ENCODE data around the gene TXNDC11. TPM values are rescaled to one million over a fixed set of nuclear protein-coding genes. Genes with fewer than 3 reads are reported as not detected.

The TXNDC11 gene
- total and polyA plus RNA-seq, 9 of the 15 experiments (the other 6 are each of a cell fraction or from before 2014, with no cell fraction given) = 0.66 to 32.6 (median 26.2) TPM

DNA sequence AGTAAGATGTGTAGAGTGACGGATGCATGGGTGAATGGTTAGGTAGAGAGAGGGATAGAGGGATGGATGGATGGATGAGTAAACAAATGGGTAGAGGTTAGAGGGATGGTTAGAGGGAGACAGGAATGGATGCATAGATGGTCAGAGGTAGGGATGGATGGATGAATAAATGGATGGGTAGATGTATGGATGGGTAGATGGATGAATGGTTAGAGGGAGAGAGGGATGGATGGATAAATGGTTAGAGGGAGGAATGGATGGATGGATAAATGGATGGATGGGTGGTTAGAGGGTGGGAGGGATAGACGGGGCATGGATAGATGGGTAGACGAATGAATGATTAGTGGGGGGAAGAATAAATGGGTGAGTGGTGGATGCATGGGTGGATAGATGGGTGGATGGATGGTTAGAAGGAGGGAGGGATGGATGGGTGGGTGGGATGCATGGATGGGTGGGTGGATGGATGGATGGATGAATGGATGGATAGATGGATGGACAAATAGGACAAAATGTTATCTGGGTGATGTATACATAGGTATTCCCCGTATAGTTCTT is 103.6 kb downstream of the TXNDC11 start:
- POLR2A ChIA-PET = no interaction called here
- no peak overlapping the region for H3K9ac ChIP-seq (ENCODE audit: insufficient read depth in 1 of 2, low read depth in 2 of 2, low read length in 2 of 2)
- no peaks in the 10 kb centered on the region for H3K36me3 ChIP-seq (ENCODE audit: control insufficient read depth, insufficient read depth, low read length)
- peaks cover 0 to 10% of the 10 kb centered on the region in 2 experiments; a peak in 3 of 5 replicates for H3K4me1 ChIP-seq (replicated peaks in 1 of 2; ENCODE audit: control insufficient read depth in 2 of 2, insufficient read depth in 2 of 2, low read length in 2 of 2)
- no peak overlapping the region for H3K27ac ChIP-seq (ENCODE audit: extremely low read depth, low read depth, low read length)
- intact Hi-C loops (cut with micrococcal nuclease) = no loop called here
- WGBS (ENCODE audit: insufficient coverage, low coverage, missing lambda C conversion rate) = 13% methylated on average over 4 of the region's 4 CpGs
- no peaks in the 10 kb centered on the region for H3K9me3 ChIP-seq (replicated peaks; ENCODE audit: control insufficient read depth, insufficient read depth, low read depth, low read length)
- CTCF ChIA-PET (ENCODE audit: low intra/inter-chr PET ratio) = no interaction called here
- H3K9me1 ChIP-seq (ENCODE audit: control insufficient read depth, insufficient read depth, low read length) = no peaks in the 10 kb centered on the region
- ATAC-seq (no peak), DNase-seq (ENCODE audit: extremely low read depth in 1 of 4, low spot score in 3 of 4) (no peak), FAIRE-seq (no peak)
- BruUV-seq (replicated peaks) = no TSS peak
- H3K79me2 ChIP-seq (ENCODE audit: control insufficient read depth, insufficient read depth, low read length) = no peaks in the 10 kb centered on the region
- no peak overlapping the region for H2AFZ ChIP-seq (ENCODE audit: low read depth, low read length)
- TF ChIP-seq ETS2 (tag; IDR thresholded peaks at IDR 0.05; ENCODE audit: borderline replicate concordance, poor library complexity, severe bottlenecking) (no peak), KDM1A (IDR thresholded peaks at IDR 0.05) (peak in 1 of 2 experiments; percentile 14; a peak in 1 of 4 replicates), EHMT2 (IDR thresholded peaks at IDR 0.05) (0 out of 2 replicates have a peak, but pooled peaks have one; percentile 45), NFIX (CRISPR knock-in tag; IDR thresholded peaks at IDR 0.05; ENCODE audit: low read depth) (no peak), MCM3 (IDR thresholded peaks at IDR 0.05) (0 out of 2 replicates have a peak, but pooled peaks have one; percentile 25), HLTF (IDR thresholded peaks at IDR 0.05) (peak; percentile 20; the same call in 1 of the 2 replicates), SREBF2 (CRISPR knock-in tag; IDR thresholded peaks at IDR 0.05) (no peak), ELF4 (CRISPR knock-in tag; IDR thresholded peaks at IDR 0.05) (peak; percentile 52; the same call in 1 of the 2 replicates), MYBL2 (IDR thresholded peaks at IDR 0.05; ENCODE audit: low read depth) (peak; percentile 16; the same call in 1 of the 2 replicates), MYBL2 (CRISPR knock-in tag; IDR thresholded peaks at IDR 0.05; ENCODE audit: borderline replicate concordance) (no peak)
- TF ChIP-seq, protein P1, sequence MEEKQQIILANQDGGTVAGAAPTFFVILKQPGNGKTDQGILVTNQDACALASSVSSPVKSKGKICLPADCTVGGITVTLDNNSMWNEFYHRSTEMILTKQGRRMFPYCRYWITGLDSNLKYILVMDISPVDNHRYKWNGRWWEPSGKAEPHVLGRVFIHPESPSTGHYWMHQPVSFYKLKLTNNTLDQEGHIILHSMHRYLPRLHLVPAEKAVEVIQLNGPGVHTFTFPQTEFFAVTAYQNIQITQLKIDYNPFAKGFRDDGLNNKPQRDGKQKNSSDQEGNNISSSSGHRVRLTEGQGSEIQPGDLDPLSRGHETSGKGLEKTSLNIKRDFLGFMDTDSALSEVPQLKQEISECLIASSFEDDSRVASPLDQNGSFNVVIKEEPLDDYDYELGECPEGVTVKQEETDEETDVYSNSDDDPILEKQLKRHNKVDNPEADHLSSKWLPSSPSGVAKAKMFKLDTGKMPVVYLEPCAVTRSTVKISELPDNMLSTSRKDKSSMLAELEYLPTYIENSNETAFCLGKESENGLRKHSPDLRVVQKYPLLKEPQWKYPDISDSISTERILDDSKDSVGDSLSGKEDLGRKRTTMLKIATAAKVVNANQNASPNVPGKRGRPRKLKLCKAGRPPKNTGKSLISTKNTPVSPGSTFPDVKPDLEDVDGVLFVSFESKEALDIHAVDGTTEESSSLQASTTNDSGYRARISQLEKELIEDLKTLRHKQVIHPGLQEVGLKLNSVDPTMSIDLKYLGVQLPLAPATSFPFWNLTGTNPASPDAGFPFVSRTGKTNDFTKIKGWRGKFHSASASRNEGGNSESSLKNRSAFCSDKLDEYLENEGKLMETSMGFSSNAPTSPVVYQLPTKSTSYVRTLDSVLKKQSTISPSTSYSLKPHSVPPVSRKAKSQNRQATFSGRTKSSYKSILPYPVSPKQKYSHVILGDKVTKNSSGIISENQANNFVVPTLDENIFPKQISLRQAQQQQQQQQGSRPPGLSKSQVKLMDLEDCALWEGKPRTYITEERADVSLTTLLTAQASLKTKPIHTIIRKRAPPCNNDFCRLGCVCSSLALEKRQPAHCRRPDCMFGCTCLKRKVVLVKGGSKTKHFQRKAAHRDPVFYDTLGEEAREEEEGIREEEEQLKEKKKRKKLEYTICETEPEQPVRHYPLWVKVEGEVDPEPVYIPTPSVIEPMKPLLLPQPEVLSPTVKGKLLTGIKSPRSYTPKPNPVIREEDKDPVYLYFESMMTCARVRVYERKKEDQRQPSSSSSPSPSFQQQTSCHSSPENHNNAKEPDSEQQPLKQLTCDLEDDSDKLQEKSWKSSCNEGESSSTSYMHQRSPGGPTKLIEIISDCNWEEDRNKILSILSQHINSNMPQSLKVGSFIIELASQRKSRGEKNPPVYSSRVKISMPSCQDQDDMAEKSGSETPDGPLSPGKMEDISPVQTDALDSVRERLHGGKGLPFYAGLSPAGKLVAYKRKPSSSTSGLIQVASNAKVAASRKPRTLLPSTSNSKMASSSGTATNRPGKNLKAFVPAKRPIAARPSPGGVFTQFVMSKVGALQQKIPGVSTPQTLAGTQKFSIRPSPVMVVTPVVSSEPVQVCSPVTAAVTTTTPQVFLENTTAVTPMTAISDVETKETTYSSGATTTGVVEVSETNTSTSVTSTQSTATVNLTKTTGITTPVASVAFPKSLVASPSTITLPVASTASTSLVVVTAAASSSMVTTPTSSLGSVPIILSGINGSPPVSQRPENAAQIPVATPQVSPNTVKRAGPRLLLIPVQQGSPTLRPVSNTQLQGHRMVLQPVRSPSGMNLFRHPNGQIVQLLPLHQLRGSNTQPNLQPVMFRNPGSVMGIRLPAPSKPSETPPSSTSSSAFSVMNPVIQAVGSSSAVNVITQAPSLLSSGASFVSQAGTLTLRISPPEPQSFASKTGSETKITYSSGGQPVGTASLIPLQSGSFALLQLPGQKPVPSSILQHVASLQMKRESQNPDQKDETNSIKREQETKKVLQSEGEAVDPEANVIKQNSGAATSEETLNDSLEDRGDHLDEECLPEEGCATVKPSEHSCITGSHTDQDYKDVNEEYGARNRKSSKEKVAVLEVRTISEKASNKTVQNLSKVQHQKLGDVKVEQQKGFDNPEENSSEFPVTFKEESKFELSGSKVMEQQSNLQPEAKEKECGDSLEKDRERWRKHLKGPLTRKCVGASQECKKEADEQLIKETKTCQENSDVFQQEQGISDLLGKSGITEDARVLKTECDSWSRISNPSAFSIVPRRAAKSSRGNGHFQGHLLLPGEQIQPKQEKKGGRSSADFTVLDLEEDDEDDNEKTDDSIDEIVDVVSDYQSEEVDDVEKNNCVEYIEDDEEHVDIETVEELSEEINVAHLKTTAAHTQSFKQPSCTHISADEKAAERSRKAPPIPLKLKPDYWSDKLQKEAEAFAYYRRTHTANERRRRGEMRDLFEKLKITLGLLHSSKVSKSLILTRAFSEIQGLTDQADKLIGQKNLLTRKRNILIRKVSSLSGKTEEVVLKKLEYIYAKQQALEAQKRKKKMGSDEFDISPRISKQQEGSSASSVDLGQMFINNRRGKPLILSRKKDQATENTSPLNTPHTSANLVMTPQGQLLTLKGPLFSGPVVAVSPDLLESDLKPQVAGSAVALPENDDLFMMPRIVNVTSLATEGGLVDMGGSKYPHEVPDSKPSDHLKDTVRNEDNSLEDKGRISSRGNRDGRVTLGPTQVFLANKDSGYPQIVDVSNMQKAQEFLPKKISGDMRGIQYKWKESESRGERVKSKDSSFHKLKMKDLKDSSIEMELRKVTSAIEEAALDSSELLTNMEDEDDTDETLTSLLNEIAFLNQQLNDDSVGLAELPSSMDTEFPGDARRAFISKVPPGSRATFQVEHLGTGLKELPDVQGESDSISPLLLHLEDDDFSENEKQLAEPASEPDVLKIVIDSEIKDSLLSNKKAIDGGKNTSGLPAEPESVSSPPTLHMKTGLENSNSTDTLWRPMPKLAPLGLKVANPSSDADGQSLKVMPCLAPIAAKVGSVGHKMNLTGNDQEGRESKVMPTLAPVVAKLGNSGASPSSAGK (IDR thresholded peaks at IDR 0.05) = peak; percentile 15; the same call in 1 of the 2 replicates
- in situ Hi-C loops (cut with MboI) = no loop called here
- no peak overlapping the region for H3K4me2 ChIP-seq (ENCODE audit: insufficient read depth, low read length)
- no peak overlapping the region for H3K4me3 ChIP-seq
- H4K20me1 ChIP-seq (replicated peaks; ENCODE audit: control insufficient read depth, insufficient read depth, low read length) = 0 out of 2 replicates have a peak, but pooled peaks cover 6% of the 10 kb centered on the region
- peaks cover 6 to 44% of the 10 kb centered on the region in 2 experiments; a peak in 4 of 5 replicates for H3K27me3 ChIP-seq (ENCODE audit: control insufficient read depth in 2 of 2, insufficient read depth in 2 of 2, low read length in 2 of 2)
